ENCODE data around the gene BHMT.
"Not testable (repeated sequence)": the region's sequence is repeated elsewhere in the genome, so short reads cannot be mapped to it uniquely, and the experiment has no call there.

BHMT gene

DNA sequence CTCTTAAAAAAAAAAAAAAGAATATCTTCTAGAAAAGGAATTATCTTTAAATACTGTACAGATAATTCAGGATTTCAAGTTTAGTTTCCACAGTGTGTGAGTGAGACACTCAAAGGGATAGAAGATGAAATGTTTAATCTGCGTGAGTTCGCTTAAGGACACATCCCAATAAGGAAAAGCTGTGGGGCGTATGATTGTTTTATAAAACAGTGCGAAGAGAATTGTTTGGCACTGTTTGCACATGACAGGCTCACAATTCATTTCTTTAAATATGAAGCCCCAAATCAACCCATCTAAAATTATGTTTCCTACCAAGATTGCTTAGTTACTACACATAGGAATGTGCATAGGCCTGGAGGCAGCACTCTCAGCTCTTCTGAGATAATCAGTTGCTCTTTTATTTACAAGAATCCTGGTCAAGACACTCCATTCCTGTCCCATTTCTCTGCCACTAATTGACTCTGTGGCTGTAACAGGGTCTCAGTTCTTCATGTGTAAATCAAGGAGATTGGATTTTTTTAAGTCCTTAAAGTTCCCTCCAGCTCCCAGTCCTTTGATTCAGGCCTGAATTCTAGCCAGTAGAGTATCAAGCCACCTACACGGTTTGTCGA, 60.1 kb downstream of the BHMT start:
- in situ Hi-C loops (cut with MboI; ENCODE audit: low sequenced_read_pairs) = no loop called here

DNA sequence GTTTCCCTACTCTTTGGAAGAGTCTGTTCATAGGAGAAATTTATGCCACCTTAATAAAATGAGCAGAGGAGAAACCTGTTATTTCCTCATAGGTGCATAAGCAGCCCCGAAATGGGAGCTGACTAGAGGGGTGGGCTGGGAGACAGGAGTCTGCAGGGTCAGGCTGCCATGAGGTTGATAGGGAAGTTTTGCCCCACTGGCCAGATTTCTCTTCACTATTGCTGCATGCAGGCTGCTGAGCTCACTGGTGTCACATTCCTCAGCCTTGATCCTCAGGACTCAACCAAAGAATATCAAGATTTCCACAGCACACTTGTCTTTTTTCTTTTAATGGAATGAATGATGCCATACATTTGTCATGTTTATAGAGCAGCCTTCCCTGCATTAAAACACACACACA, 60.7 kb downstream of the BHMT start:
- in situ Hi-C loops (cut with MboI; ENCODE audit: low sequenced_read_pairs) = no loop called here

DNA sequence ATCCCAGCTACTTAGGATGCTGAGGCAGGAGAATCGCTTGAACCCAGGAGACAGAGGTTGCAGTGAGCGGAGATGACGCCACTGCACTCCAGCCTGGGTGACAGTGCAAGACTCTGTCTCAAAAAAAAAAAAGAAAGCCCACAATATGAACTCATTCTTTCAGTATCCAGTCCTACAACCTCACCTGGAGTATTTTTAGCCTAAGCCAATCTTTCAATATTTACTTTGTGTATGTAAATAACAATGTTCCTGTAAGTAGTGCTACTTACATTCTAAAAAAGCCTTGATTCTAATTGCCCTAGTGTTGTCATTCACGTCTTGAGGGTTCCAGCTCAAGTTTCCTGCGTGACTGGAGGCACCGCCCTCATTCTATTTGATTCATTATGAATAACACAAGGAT, 62.0 kb downstream of the BHMT start:
- in situ Hi-C loops (cut with MboI; ENCODE audit: low sequenced_read_pairs) = no loop called here

DNA sequence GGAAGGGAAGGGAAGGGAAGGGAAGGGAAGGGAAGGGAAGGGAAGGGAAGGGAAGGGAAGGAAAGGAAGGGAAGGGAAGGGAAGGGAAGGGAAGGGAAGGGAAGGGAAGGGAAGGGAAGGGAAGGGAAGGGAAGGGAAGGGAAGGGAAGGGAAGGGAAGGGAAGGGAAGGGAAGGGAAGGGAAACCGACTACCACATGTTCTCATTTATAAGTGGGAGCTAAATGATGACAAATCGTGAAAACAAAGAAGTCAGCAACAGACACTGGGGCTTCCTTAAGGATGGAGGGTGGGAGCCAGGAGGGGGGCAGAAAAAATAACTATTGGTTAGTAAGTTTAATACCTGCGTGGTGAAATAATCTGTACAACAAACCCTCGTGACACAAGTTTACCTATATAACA, 68.8 kb downstream of the BHMT start:
- in situ Hi-C loops (cut with MboI; ENCODE audit: low sequenced_read_pairs) = not testable (repeated sequence)

DNA sequence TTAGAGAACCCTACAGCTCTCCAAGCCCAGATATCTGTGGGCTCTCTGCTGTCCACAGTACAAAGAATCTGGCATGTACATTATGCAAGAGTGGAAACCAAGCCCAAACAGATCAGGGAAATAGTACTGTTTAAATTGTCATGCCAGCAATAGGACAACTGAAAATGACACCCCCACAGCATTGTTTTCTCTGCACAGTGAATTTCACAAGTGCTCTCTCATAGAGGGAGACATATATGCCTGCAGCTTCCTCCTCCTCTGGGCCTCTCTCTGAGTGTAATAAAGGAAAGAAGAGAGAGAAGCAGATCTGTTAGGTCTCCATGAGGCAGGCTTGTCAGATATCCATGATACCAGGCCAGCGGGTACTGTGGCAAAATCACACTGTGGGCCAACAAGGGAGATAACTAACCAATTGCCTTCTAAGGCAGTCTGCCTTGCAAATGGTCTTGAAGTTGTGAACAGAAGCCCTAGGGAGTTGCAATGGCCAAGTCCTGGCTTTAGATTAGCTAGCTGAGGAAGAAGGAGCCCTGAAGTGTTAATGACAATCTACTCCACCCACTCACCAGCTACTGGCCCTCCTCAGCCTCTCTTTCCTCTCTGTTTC, 69.9 kb downstream of the BHMT start:
- in situ Hi-C loops (cut with MboI; ENCODE audit: low sequenced_read_pairs) = no loop called here
